Psoas muscle (tissue), 8 donors: ENCODE results near the gene PAPSS2. TPM values are rescaled to one million over a fixed set of nuclear protein-coding genes. Genes with fewer than 3 reads are reported as not detected.

Experiments used
- ATAC-seq, 4 donors: fragments of 200-7000 bp; cut with Tn5 transposase; one replicate each; pipeline ENCODE4 v1.9.1; 2020; ENCODE audit warnings: moderate library complexity in 3 of 4, mild to moderate bottlenecking in 2 of 4
- DNase-seq, 2 donors: peaks; one replicate each; pipeline ENCODE4 v3.0.0-alpha.2; 2020
- H3K27ac ChIP-seq: fragments of 200-600 bp; one replicate; pipeline ENCODE4 v1.8.0; 2022
- H3K27me3 ChIP-seq, 3 donors: fragments of 200-600 bp in 1 of 3; one replicate each; pipeline versions ENCODE4 v1.6.1 to v1.8.0; 2013 to 2022; ENCODE audit warnings: low read length in 2 of 3, mild to moderate bottlenecking in 2 of 3, moderate library complexity in 1 of 3; ENCODE audit not compliant: insufficient read depth in 3 of 3
- H3K36me3 ChIP-seq, 2 donors: fragments of 200-600 bp in 1 of 2; one replicate each; pipeline versions ENCODE4 v1.6.1 to v1.8.0; 2013 to 2022; ENCODE audit warnings: low read depth in 1 of 2, mild to moderate bottlenecking in 1 of 2, moderate library complexity in 1 of 2; ENCODE audit not compliant: insufficient read depth in 1 of 2
- H3K4me1 ChIP-seq: fragments of 200-600 bp; one replicate; pipeline ENCODE4 v1.8.0; 2022
- H3K4me3 ChIP-seq: fragments of 200-600 bp; one replicate; pipeline ENCODE4 v1.8.0; 2022; ENCODE audit warnings: mild to moderate bottlenecking
- H3K9me3 ChIP-seq: fragments of 200-600 bp; one replicate; pipeline ENCODE4 v1.8.0; 2022
- CTCF ChIP-seq: fragments of 200-600 bp; IDR thresholded peaks from one replicate; pipeline ENCODE4 v1.8.0; 2022; ENCODE audit warnings: antibody characterized with exemption
- WGBS, 3 donors: extraction: QIAGEN DNeasy Blood & Tissue Kit; methylation state at CpG; one replicate each; pipeline versions ENCODE4 v1.1.6 to v1.1.7; 2013; 5-methylcytosine and 5-hydroxymethylcytosine counted together
- intact Hi-C, 2 donors: fragments of 100-400 bp; cut with DNase I; formaldehyde crosslinking; loops; one replicate each; pipeline versions ENCODE4 v1.11.0 to v1.14.2; 2022
- polyA plus RNA-seq, 3 donors: library from polyadenylated mRNA; stranded (reverse); fragments of 200-250 nt; gene quantifications; one replicate each; pipeline ENCODE4 v1.2.3, GENCODE V29; 2013
- total RNA-seq, 4 donors: library from RNA; stranded (reverse); fragmentation: NEBNext Ultra II Directional in 2 of 4; extraction: Animal tissue kit (Norgen Biotek cat#: 25700) in 2 of 4; gene quantifications; one replicate each; pipeline versions ENCODE4 v1.2.1 to v1.2.4, GENCODE V29; 2021 to 2023
- donor health status: healthy with polysubstance abuse.
- donor health status: DM: no; HTN: no; CAD: no; lungs with moderate emphysema.
- donor health status: Bipolar disorder and iron deficiency.
- donor health status: healthy.
- donor health status: DM: yes; HTN: yes; CAD: no.
- donor health status: DM: no; HTN: no; CAD: no.
- donor health status: DM: no; HTN: no; CAD: no.
- donor health status: DM: yes; HTN: yes; CAD: no.

PAPSS2 gene
- total and polyA plus RNA-seq, 7 donors, result 2.0 to 11.0 (median 3.8) TPM

GRCh38 chr10:87794285-87794684 lies 134.6 kb downstream of the PAPSS2 start:
- 32 to 65% (median 39%) methylated on average over 3 of the region's 3 CpGs for WGBS, 3 donors
- ATAC-seq, result no peak
- H3K9me3 ChIP-seq, result no peaks in the 10 kb centered on the region
- no peaks in the 10 kb centered on the region for H3K27me3 ChIP-seq
- no peak overlapping the region for H3K4me3 ChIP-seq
- DNase-seq, result no peak
- TF ChIP-seq CTCF, result no peak
- no peak overlapping the region for H3K27ac ChIP-seq
- intact Hi-C loops, result no loop called here
- H3K36me3 ChIP-seq, result peaks cover 5 to 19% of the 10 kb centered on the region in 2 donors
- peaks cover 3% of the 10 kb centered on the region for H3K4me1 ChIP-seq

Other genes with a start within 250 kb of the PAPSS2 start
- gene MINPP1, start 155.0 kb upstream of the PAPSS2 start, total RNA-seq, result 1 to 10 TPM; 3.5 to 5.0 (median 4.2) TPM
- 1 to 10 TPM; 2.9 to 6.8 (median 4.8) TPM for gene MINPP1, start 155.0 kb upstream of the PAPSS2 start, polyA plus RNA-seq
- gene ATAD1, start 158.3 kb downstream of the PAPSS2 start, total RNA-seq, result 10 to 100 TPM; 38.6 to 84.6 (median 52.6) TPM
- 10 to 100 TPM; 43.7 to 73.5 (median 58.5) TPM for gene ATAD1, start 158.3 kb downstream of the PAPSS2 start, polyA plus RNA-seq
- under 1 TPM; 0.22 to 0.43 (median 0.35) TPM for gene KLLN, start 203.7 kb downstream of the PAPSS2 start, total RNA-seq
- gene KLLN, start 203.7 kb downstream of the PAPSS2 start, polyA plus RNA-seq, result under 1 TPM; 0.07 to 0.96 (median 0.14) TPM
- 10 to 100 TPM; 29.8 to 51.9 (median 42.4) TPM for gene PTEN, start 203.7 kb downstream of the PAPSS2 start, total RNA-seq
- gene PTEN, start 203.7 kb downstream of the PAPSS2 start, polyA plus RNA-seq, result 10 to 100 TPM; 13.7 to 28.3 (median 14.6) TPM